Hepatocyte (in vitro differentiated cells): ENCODE results near the gene MYO18B. TPM values are rescaled to one million over a fixed set of nuclear protein-coding genes. Genes with fewer than 3 reads are reported as not detected.

Experiments used
- DNase-seq: peaks from one replicate; pipeline ENCODE4 v3.0.0-alpha.2; 2016; ENCODE audit warnings: low spot score
- H2AFZ ChIP-seq: fragments of 200-600 bp; sonication (generic); 2 replicates; pipeline ENCODE4 v1.6.0; 2016; ENCODE audit warnings: antibody characterized with exemption, mild to moderate bottlenecking
- H3K27ac ChIP-seq: fragments of 200-600 bp; sonication (generic); 2 replicates; pipeline ENCODE4 v1.5.1; 2016; ENCODE audit warnings: mild to moderate bottlenecking
- H3K27me3 ChIP-seq: fragments of 200-600 bp; sonication (generic); 2 replicates; pipeline ENCODE4 v1.6.1; 2016
- H3K36me3 ChIP-seq: fragments of 200-600 bp; sonication (generic); replicated peaks from 2 replicates; pipeline ENCODE4 v1.5.1; 2016; ENCODE audit warnings: low read depth; ENCODE audit not compliant: insufficient read depth
- H3K4me1 ChIP-seq: fragments of 200-600 bp; sonication (generic); 2 replicates; pipeline ENCODE4 v1.5.1; 2016; ENCODE audit warnings: mild to moderate bottlenecking, moderate library complexity; ENCODE audit not compliant: insufficient read depth
- H3K4me2 ChIP-seq: fragments of 200-600 bp; sonication (generic); 2 replicates; pipeline ENCODE4 v1.6.0; 2016
- H3K4me3 ChIP-seq: fragments of 200-600 bp; sonication (generic); 2 replicates; pipeline ENCODE4 v1.5.1; 2016; ENCODE audit warnings: mild to moderate bottlenecking
- H3K79me2 ChIP-seq: fragments of 200-600 bp; sonication (generic); 2 replicates; pipeline ENCODE4 v1.6.0; 2017; ENCODE audit warnings: mild to moderate bottlenecking
- H3K9me2 ChIP-seq: fragments of 200-600 bp; sonication (generic); replicated peaks from 2 replicates; pipeline ENCODE4 v1.6.0; 2017; ENCODE audit warnings: mild to moderate bottlenecking; ENCODE audit not compliant: insufficient read depth
- H3K9me3 ChIP-seq: fragments of 200-600 bp; sonication (generic); 2 replicates; pipeline ENCODE4 v1.5.1; 2016; ENCODE audit warnings: low read depth, mild to moderate bottlenecking
- H4K20me1 ChIP-seq: fragments of 200-600 bp; sonication (generic); 2 replicates; pipeline ENCODE4 v1.6.0; 2016; ENCODE audit warnings: mild to moderate bottlenecking; ENCODE audit not compliant: insufficient read depth, poor library complexity, severe bottlenecking
- CTCF ChIP-seq: fragments of 200-600 bp; sonication (generic); IDR thresholded peaks from 2 replicates; pipeline ENCODE4 v1.5.1; 2016; ENCODE audit warnings: antibody characterized with exemption, mild to moderate bottlenecking; ENCODE audit not compliant: poor library complexity
- EZH2 ChIP-seq: fragments of 200-600 bp; sonication (generic); IDR thresholded peaks from 2 replicates; pipeline ENCODE4 v1.6.1; 2016; ENCODE audit warnings: antibody characterized with exemption, mild to moderate bottlenecking, borderline replicate concordance
- EZH2phosphoT487 ChIP-seq: fragments of 200-600 bp; sonication (generic); IDR thresholded peaks from one replicate; pipeline ENCODE4 v1.6.1; 2018; ENCODE audit warnings: antibody characterized with exemption, mild to moderate bottlenecking, low read depth, moderate library complexity; ENCODE audit not compliant: unreplicated experiment, severe bottlenecking
- WGBS: methylation state at CpG from one replicate; pipeline ENCODE4 v1.1.6; 2016; ENCODE audit warnings: low lambda C conversion rate; ENCODE audit errors: missing lambda C conversion rate; 5-methylcytosine and 5-hydroxymethylcytosine counted together
- polyA plus RNA-seq: library from polyadenylated mRNA; unstranded; fragments of >200 nt; fragmentation: Nextera tagmentation; extraction: Ambion mirVana; gene quantifications from 2 replicates; pipeline ENCODE4 v1.2.1, GENCODE V29; 2016
- total RNA-seq: library from RNA; depleted of rRNA; stranded (reverse); fragments of >200 nt; gene quantifications from 2 replicates; pipeline ENCODE4 v1.2.3, GENCODE V29; 2014

Gene MYO18B
- total and polyA plus RNA-seq, 2 experiments from 2014 or later, result 0.23 TPM; not detected in 1

GRCh38 chr22:25804676-25805075 lies 62.7 kb downstream of the MYO18B start:
- Histone ChIP-seq H3K4me2 (no peak overlapping the region), H3K9me2 (no peaks in the 10 kb centered on the region), H3K4me3 (no peak overlapping the region), H3K36me3 (no peaks in the 10 kb centered on the region), H2AFZ (no peak overlapping the region), H3K9me3 (no peaks in the 10 kb centered on the region), H3K27ac (no peak overlapping the region), H3K4me1 (no peaks in the 10 kb centered on the region), H3K79me2 (no peaks in the 10 kb centered on the region), H3K27me3 (peaks cover 5% of the 10 kb centered on the region), H4K20me1 (no peaks in the 10 kb centered on the region)
- no peak for DNase-seq
- TF ChIP-seq EZH2, result no peak
- 92% methylated on average over 6 of the region's 6 CpGs for WGBS

GRCh38 chr22:25806579-25806978 lies 64.6 kb downstream of the MYO18B start:
- H3K9me3 ChIP-seq, result no peaks in the 10 kb centered on the region
- no peak overlapping the region for H3K4me2 ChIP-seq
- 77% methylated on average over 4 of the region's 4 CpGs for WGBS
- no peak for TF ChIP-seq EZH2phosphoT487
- TF ChIP-seq EZH2, result no peak
- TF ChIP-seq CTCF, result no peak
- H3K4me3 ChIP-seq, result no peak overlapping the region
- no peaks in the 10 kb centered on the region for H3K4me1 ChIP-seq
- peaks cover 5% of the 10 kb centered on the region for H3K27me3 ChIP-seq
- H3K27ac ChIP-seq, result no peak overlapping the region
- H2AFZ ChIP-seq, result no peak overlapping the region
- H4K20me1 ChIP-seq, result no peaks in the 10 kb centered on the region
- H3K36me3 ChIP-seq, result no peaks in the 10 kb centered on the region
- DNase-seq, result no peak
- no peaks in the 10 kb centered on the region for H3K79me2 ChIP-seq
- no peaks in the 10 kb centered on the region for H3K9me2 ChIP-seq

- Histone ChIP-seq H3K36me3 (no peaks in the 10 kb centered on the region), H3K4me1 (no peaks in the 10 kb centered on the region), H3K27ac (no peak overlapping the region), H3K27me3 (peaks cover 15% of the 10 kb centered on the region), H2AFZ (no peak overlapping the region), H3K9me2 (no peaks in the 10 kb centered on the region), H3K9me3 (no peaks in the 10 kb centered on the region), H4K20me1 (no peaks in the 10 kb centered on the region), H3K79me2 (no peaks in the 10 kb centered on the region), H3K4me3 (no peak overlapping the region), H3K4me2 (no peak overlapping the region)
- no peak for TF ChIP-seq CTCF
- no peak for TF ChIP-seq EZH2
- TF ChIP-seq EZH2phosphoT487, result no peak
- no peak for DNase-seq
- WGBS, result 83% methylated on average over 1 of the region's 1 CpG
Measured at GRCh38 chr22:25814685-25815084, 72.7 kb downstream of the MYO18B start.

GRCh38 chr22:25815561-25815960 lies 73.6 kb downstream of the MYO18B start:
- Histone ChIP-seq H3K9me2 (no peaks in the 10 kb centered on the region), H4K20me1 (no peaks in the 10 kb centered on the region), H3K4me3 (no peak overlapping the region), H3K27me3 (peaks cover 15% of the 10 kb centered on the region), H2AFZ (no peak overlapping the region), H3K27ac (no peak overlapping the region), H3K4me2 (no peak overlapping the region), H3K79me2 (no peaks in the 10 kb centered on the region), H3K9me3 (no peaks in the 10 kb centered on the region), H3K36me3 (no peaks in the 10 kb centered on the region), H3K4me1 (no peaks in the 10 kb centered on the region)
- DNase-seq, result no peak
- 80% methylated on average over 2 of the region's 2 CpGs for WGBS
- TF ChIP-seq EZH2 (no peak), CTCF (no peak)
